HEK293T (cell line): Measurements from ENCODE around the gene TPSAB1.

ENCODE experiments used
- CTCF ChIA-PET: fragments of 350-600 bp; formaldehyde crosslinking; extraction: SDS; loops from one replicate; lab custom pipeline; 2021; ENCODE audit warnings: antibody characterized with exemption, inconsistent platforms; lab: Yijun Ruan, JAX
- POLR2A ChIA-PET: fragments of 350-600 bp; formaldehyde crosslinking; extraction: SDS; loops from one replicate; lab custom pipeline; 2020; ENCODE audit warnings: antibody characterized with exemption, inconsistent platforms; lab: Yijun Ruan, JAX
- DNase-seq: peaks from one replicate; pipeline ENCODE4 v3.0.0; 2012; ENCODE audit warnings: mixed read lengths; ENCODE audit errors: extremely low spot score
- ARNT ChIP-seq: fragments of 450-650 bp; IDR thresholded peaks from 2 replicates; pipeline ENCODE4 v1.6.1; 2017; ENCODE audit warnings: mild to moderate bottlenecking
- BHLHE40 ChIP-seq: fragments of 450-650 bp; IDR thresholded peaks from 2 replicates; pipeline ENCODE4 v1.6.1; 2016; ENCODE audit warnings: mild to moderate bottlenecking, moderate library complexity, borderline replicate concordance
- CTBP1 ChIP-seq: fragments of 450-650 bp; IDR thresholded peaks from 2 replicates; pipeline ENCODE4 v1.6.1; 2016; ENCODE audit warnings: borderline replicate concordance
- ELF4 ChIP-seq: fragments of 450-650 bp; IDR thresholded peaks from 2 replicates; pipeline ENCODE4 v1.6.1; 2017; ENCODE audit warnings: antibody characterized with exemption
- FOXA1 ChIP-seq: fragments of 450-650 bp; IDR thresholded peaks from 2 replicates; pipeline ENCODE4 v1.6.1; 2016; ENCODE audit warnings: mild to moderate bottlenecking
- FOXK2 ChIP-seq: fragments of 450-650 bp; IDR thresholded peaks from 2 replicates; pipeline ENCODE4 v1.6.1; 2016; ENCODE audit warnings: mild to moderate bottlenecking
- FOXM1 ChIP-seq: fragments of 450-650 bp; IDR thresholded peaks from 2 replicates; pipeline ENCODE4 v1.6.1; 2017; ENCODE audit warnings: mild to moderate bottlenecking, borderline replicate concordance
- HDGF ChIP-seq: fragments of 450-650 bp; IDR thresholded peaks from 2 replicates; pipeline ENCODE4 v1.6.1; 2017; ENCODE audit warnings: antibody characterized with exemption, borderline replicate concordance
- L3MBTL2 ChIP-seq: fragments of 450-650 bp; conservative IDR thresholded peaks from 2 replicates; pipeline ENCODE4 v1.6.1; 2016; ENCODE audit warnings: mild to moderate bottlenecking
- LEF1 ChIP-seq: fragments of 450-650 bp; IDR thresholded peaks from 2 replicates; pipeline ENCODE4 v1.6.1; 2017; ENCODE audit warnings: mild to moderate bottlenecking, borderline replicate concordance
- NFRKB ChIP-seq: fragments of 450-650 bp; IDR thresholded peaks from 2 replicates; pipeline ENCODE4 v1.6.1; 2016; ENCODE audit warnings: mild to moderate bottlenecking, moderate library complexity
- PKNOX1 ChIP-seq: fragments of 450-650 bp; IDR thresholded peaks from 2 replicates; pipeline ENCODE4 v1.6.1; 2016
- SP1 ChIP-seq: fragments of 450-650 bp; IDR thresholded peaks from 2 replicates; pipeline ENCODE4 v1.6.1; 2017
- SUZ12 ChIP-seq: fragments of 450-650 bp; IDR thresholded peaks from 2 replicates; pipeline ENCODE4 v1.6.1; 2016; ENCODE audit warnings: mild to moderate bottlenecking
- TARDBP ChIP-seq: fragments of 450-650 bp; IDR thresholded peaks from 2 replicates; pipeline ENCODE4 v1.6.1; 2016
- ZNF384 ChIP-seq: fragments of 450-650 bp; IDR thresholded peaks from 2 replicates; pipeline ENCODE4 v1.6.1; 2016

The TPSAB1 gene

GRCh38 chr16:1202274-1202673, 38.2 kb upstream of the TPSAB1 start:
- DNase-seq = no peak
- ChIA-PET CTCF (no interaction called here), POLR2A (no interaction called here)
- no peak for TF ChIP-seq FOXM1
- TF ChIP-seq SUZ12 = no peak
- TF ChIP-seq FOXK2 = no peak
- TF ChIP-seq HDGF = no peak
- TF ChIP-seq TARDBP = no peak
- TF ChIP-seq L3MBTL2 = no peak
- no peak for TF ChIP-seq FOXA1
- no peak for TF ChIP-seq BHLHE40
- TF ChIP-seq NFRKB = no peak
- no peak for TF ChIP-seq CTBP1
- TF ChIP-seq ZNF384 = no peak

GRCh38 chr16:1204933-1205332, 35.6 kb upstream of the TPSAB1 start:
- CTCF ChIA-PET = no interaction called here
- TF ChIP-seq FOXA1 = no peak
- no peak for TF ChIP-seq ELF4
- no peak for TF ChIP-seq FOXM1
- TF ChIP-seq ARNT = no peak
- no peak for TF ChIP-seq FOXK2
- no peak for TF ChIP-seq LEF1
- no peak for TF ChIP-seq TARDBP
- no peak for TF ChIP-seq HDGF
- no peak for TF ChIP-seq CTBP1
- no peak for DNase-seq
- POLR2A ChIA-PET = no interaction called here

GRCh38 chr16:1206326-1206725, 34.2 kb upstream of the TPSAB1 start:
- DNase-seq = no peak
- TF ChIP-seq PKNOX1 (no peak), SP1 (no peak), TARDBP (no peak), FOXK2 (no peak), BHLHE40 (no peak), CTBP1 (no peak), SUZ12 (no peak), HDGF (no peak)
- CTCF ChIA-PET = no interaction called here
- POLR2A ChIA-PET = no interaction called here

GRCh38 chr16:1206786-1207185, 33.7 kb upstream of the TPSAB1 start:
- ChIA-PET CTCF (no interaction called here), POLR2A (no interaction called here)
- TF ChIP-seq TARDBP (no peak), SUZ12 (no peak), CTBP1 (no peak), ELF4 (no peak), NFRKB (no peak), PKNOX1 (no peak)
- DNase-seq = no peak

- DNase-seq = no peak
- TF ChIP-seq BHLHE40 (no peak), L3MBTL2 (no peak), FOXK2 (no peak), HDGF (no peak), ARNT (no peak), NFRKB (no peak), ELF4 (no peak), SP1 (no peak), LEF1 (no peak), ZNF384 (no peak), FOXA1 (no peak), SUZ12 (no peak), TARDBP (no peak), FOXM1 (no peak)
- POLR2A ChIA-PET = no interaction called here
- CTCF ChIA-PET = no interaction called here
These were observed 32.2 kb upstream of the TPSAB1 start for GRCh38 chr16:1208239-1208830.

- DNase-seq = no peak
- ChIA-PET POLR2A (no interaction called here), CTCF (no interaction called here)
- TF ChIP-seq FOXK2 (no peak), L3MBTL2 (no peak), PKNOX1 (no peak), LEF1 (no peak), CTBP1 (no peak), FOXM1 (no peak)
These were observed 31.4 kb upstream of the TPSAB1 start for GRCh38 chr16:1209081-1209480.

GRCh38 chr16:1210461-1210860, 30.0 kb upstream of the TPSAB1 start:
- DNase-seq = no peak
- CTCF ChIA-PET = no interaction called here
- TF ChIP-seq ARNT (no peak), TARDBP (no peak)
- POLR2A ChIA-PET = no interaction called here
